HK-2 (cell line): Measurements from ENCODE around the gene TNFRSF1A.
A peak's percentile ranks its signal among the peaks of the same experiment; 100 is the strongest.
"Not testable (repeated sequence)": the region's sequence is repeated elsewhere in the genome, so short reads cannot be mapped to it uniquely, and the experiment has no call there.

Source experiments
- DNase-seq: peaks from one replicate; pipeline ENCODE4 v3.0.0-alpha.2; 2018; ENCODE audit not compliant: unreplicated experiment

TNFRSF1A gene

GRCh38 chr12:6303071-6303470 lies 38.8 kb downstream of the TNFRSF1A start:
- no peak for DNase-seq

- no peak for DNase-seq
These were observed 39.3 kb downstream of the TNFRSF1A start for GRCh38 chr12:6302621-6303020.

- DNase-seq = no peak
These were observed 40.2 kb downstream of the TNFRSF1A start for GRCh38 chr12:6301721-6302120.

GRCh38 chr12:6297170-6297569 lies 44.7 kb downstream of the TNFRSF1A start:
- no peak for DNase-seq

GRCh38 chr12:6295094-6295811 lies 46.6 kb downstream of the TNFRSF1A start:
- DNase-seq = no peak

- DNase-seq = no peak
These were observed 47.5 kb downstream of the TNFRSF1A start for GRCh38 chr12:6294156-6295093.

- DNase-seq = no peak
These were observed 49.3 kb downstream of the TNFRSF1A start for GRCh38 chr12:6292606-6293005.

GRCh38 chr12:6289906-6290305 lies 52.0 kb downstream of the TNFRSF1A start:
- DNase-seq = not testable (repeated sequence)

- not testable (repeated sequence) for DNase-seq
These were observed 52.8 kb downstream of the TNFRSF1A start for GRCh38 chr12:6289081-6289480.

GRCh38 chr12:6288235-6288634 lies 53.6 kb downstream of the TNFRSF1A start:
- no peak for DNase-seq

- DNase-seq = no peak
These were observed 56.2 kb downstream of the TNFRSF1A start for GRCh38 chr12:6285532-6286306.

- DNase-seq = peak; percentile 68
These were observed 56.8 kb downstream of the TNFRSF1A start for GRCh38 chr12:6285063-6285477.

- no peak for DNase-seq
These were observed 57.6 kb downstream of the TNFRSF1A start for GRCh38 chr12:6284273-6284672.

GRCh38 chr12:6282453-6282840 lies 59.4 kb downstream of the TNFRSF1A start:
- DNase-seq = no peak

GRCh38 chr12:6281081-6281809 lies 60.6 kb downstream of the TNFRSF1A start:
- DNase-seq = no peak

- DNase-seq = no peak
These were observed 61.2 kb downstream of the TNFRSF1A start for GRCh38 chr12:6280672-6281071.

- peak; percentile 79 for DNase-seq
These were observed 61.8 kb downstream of the TNFRSF1A start for GRCh38 chr12:6280053-6280469.

- DNase-seq = no peak
These were observed 62.2 kb downstream of the TNFRSF1A start for GRCh38 chr12:6279631-6280030.

- DNase-seq = no peak
These were observed 62.6 kb downstream of the TNFRSF1A start for GRCh38 chr12:6279256-6279628.
